ES-I3 (cell line): ENCODE data around the gene TRIM10.
"Not testable (repeated sequence)": the region's sequence is repeated elsewhere in the genome, so short reads cannot be mapped to it uniquely, and the experiment has no call there.

Experiments used
- H3K36me3 ChIP-seq: 2 replicates; pipeline ENCODE4 v1.6.1; 2013; ENCODE audit warnings: mild to moderate bottlenecking, low read length, control low read depth, moderate library complexity; ENCODE audit not compliant: insufficient read depth
- H3K4me1 ChIP-seq: 2 replicates; pipeline ENCODE4 v1.6.1; 2013; ENCODE audit warnings: mild to moderate bottlenecking, control low read depth, low read length; ENCODE audit not compliant: insufficient read depth
- H3K9ac ChIP-seq: 2 replicates; pipeline ENCODE4 v1.6.1; 2013; ENCODE audit warnings: low read depth, mild to moderate bottlenecking, low read length, moderate library complexity
- H3K9me3 ChIP-seq: 2 replicates; pipeline ENCODE4 v1.6.1; 2013; ENCODE audit warnings: mild to moderate bottlenecking, low read length, moderate library complexity; ENCODE audit not compliant: control insufficient read depth, insufficient read depth

The TRIM10 gene

DNA sequence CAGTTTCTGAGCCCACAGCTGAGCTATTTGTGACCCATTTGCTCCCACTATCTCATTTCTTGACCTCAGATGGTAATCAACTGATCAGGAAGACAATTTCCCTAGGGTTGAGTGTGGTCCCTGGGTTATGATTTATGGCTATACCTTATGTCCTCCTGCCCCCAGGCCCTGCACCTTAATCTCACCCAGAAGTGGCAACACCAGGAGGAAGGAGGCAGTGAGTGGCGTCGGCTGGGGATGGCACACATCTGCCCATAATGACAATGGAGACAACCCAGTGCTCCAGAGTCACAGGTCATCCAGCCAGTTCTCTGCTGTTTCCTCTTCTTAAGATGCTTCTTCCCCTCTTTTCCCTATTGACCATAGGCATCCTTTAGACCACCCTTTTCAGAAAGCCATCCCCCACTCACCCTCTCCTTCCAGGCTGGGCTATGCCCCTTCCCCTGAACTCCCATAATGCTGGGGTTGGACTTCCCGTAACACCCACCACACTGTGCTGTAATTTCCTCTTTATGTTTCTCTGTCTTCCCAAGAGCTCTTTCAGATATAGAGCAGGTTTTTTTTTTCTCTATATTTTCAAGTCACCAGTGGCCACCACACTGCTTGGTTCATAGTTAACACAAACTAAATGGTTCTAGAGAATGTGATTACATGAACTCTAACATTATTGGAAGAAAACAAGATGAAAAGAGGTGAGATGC, 8.0 kb downstream of the TRIM10 start:
- Histone ChIP-seq H3K4me1 (no peaks in the 10 kb centered on the region; the same call in 1 of the 2 replicates), H3K9ac (no peak overlapping the region), H3K36me3 (no peaks in the 10 kb centered on the region), H3K9me3 (no peaks in the 10 kb centered on the region)

DNA sequence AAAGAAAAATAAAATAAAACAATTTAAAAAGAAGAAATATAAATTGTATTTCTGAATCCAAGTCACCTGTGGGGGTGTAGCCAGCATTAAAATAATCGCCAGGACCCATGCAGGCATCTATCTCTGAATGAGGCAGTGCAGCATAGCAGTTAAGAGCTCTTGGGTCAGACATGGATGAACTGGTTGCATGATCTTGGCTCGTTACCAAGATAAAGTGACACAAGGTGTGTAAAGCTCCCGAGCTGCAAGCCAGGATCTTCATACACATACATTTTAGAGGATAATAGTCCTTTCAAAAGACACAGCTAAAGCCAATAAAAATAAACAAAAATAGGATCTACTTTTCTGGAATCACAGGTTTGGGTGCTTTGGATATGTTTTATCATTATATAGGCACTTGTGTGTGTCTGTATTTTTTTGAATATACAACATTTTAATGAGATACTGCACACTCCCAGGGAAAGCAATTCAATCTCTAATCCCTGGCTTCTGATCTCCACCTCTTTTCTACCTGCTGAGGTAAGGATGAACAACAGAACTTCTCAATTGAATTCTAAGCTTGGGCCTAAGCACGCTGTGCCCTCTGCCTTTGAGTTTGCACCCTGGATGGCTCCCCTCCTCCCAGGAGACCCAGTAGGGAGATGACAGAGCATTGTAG, 8.9 kb downstream of the TRIM10 start:
- Histone ChIP-seq H3K4me1 (no peaks in the 10 kb centered on the region; the same call in 1 of the 2 replicates), H3K36me3 (no peaks in the 10 kb centered on the region), H3K9me3 (no peaks in the 10 kb centered on the region), H3K9ac (no peak overlapping the region)

DNA sequence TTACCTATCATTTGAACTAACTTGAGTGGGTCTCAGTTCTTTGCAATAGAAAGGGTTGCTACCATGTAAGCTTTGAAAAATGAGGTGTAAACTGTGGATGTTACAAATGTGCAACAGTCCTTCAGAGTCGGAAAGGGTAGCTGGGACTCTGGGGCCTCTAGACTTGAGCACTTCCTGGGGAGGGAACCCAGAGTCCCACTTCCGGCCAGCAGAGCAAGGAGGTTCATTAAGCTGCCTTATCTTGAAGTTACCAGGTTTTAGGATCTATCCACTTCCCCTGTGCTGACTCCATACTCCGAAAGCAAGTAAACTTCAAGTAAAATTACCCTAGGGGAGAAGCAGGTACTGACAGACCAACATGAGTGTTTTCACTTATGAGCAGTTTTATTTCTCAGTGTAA, 9.4 kb downstream of the TRIM10 start:
- Histone ChIP-seq H3K36me3 (no peaks in the 10 kb centered on the region), H3K9ac (no peak overlapping the region), H3K4me1 (no peaks in the 10 kb centered on the region; the same call in 1 of the 2 replicates)

DNA sequence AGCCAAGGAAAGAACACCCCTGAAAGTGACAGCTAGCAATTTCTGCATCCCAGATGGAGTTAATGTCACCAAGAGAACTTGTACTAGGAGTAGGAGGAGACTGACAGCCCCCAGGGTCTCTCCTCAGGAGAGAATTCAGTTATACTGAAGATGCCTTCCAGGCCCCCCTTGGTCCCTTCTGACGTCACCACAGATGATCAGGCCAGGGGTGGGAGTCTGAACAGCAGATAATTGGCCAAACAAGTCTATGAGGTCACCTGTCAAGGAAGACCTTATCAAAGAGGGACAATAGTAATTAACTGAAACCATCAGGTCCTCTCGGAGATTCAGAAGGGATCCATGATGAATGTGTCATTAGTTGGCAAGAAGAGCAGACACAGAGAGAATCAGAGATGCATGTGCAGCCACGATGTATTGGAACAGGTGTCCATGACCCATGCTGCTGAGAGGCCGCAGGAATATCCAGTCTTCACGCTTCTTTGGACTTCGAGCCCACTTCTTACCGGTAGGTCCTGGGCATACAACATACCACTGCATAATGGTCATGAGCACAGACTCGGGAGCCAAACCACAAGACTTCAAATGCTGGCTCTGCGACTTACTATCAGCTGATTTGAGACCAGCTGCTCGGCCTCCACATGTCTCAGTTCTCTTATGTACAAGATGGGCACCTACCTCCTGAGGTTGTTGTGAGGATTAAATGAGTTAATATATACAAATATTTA, 10.2 kb downstream of the TRIM10 start:
- Histone ChIP-seq H3K36me3 (no peaks in the 10 kb centered on the region), H3K4me1 (no peaks in the 10 kb centered on the region; the same call in 1 of the 2 replicates), H3K9me3 (no peaks in the 10 kb centered on the region), H3K9ac (no peak overlapping the region)

More for the DNA sequence above, 9.4 kb downstream of the TRIM10 start:
- no peaks in the 10 kb centered on the region for H3K9me3 ChIP-seq

DNA sequence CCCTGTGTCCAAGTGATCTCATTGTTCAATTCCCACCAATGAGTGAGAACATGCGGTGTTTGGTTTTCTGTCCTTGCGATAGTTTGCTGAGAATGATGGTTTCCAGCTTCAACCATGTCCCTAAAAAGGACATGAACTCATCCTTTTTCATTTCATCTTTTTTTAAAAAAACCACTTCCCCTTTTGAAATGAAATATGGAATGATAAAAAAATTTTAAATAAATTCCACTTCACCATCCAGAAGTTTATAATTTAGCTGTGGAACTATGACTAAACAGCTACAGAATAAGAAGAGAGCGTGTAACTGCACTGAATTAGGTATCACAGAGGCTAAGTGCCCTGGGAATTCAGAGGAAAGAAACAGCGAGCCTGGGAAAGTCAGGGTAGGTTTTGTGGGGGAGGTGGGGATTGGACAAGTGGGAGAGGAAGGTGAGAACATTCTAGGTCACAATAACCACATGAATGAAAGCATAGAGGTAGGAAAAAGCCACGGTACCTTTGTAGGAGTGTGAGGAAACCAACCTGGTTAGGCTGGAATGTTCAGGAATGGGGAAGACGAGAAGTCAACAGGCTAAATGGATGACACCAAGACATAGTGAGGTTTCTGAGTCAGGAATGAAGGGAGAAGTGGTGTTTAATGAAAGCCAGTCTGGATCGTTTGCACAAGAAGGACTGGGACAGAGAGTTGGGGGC, 11.0 kb downstream of the TRIM10 start:
- Histone ChIP-seq H3K9ac (no peak overlapping the region), H3K36me3 (no peaks in the 10 kb centered on the region), H3K9me3 (no peaks in the 10 kb centered on the region), H3K4me1 (no peaks in the 10 kb centered on the region; the same call in 1 of the 2 replicates)

DNA sequence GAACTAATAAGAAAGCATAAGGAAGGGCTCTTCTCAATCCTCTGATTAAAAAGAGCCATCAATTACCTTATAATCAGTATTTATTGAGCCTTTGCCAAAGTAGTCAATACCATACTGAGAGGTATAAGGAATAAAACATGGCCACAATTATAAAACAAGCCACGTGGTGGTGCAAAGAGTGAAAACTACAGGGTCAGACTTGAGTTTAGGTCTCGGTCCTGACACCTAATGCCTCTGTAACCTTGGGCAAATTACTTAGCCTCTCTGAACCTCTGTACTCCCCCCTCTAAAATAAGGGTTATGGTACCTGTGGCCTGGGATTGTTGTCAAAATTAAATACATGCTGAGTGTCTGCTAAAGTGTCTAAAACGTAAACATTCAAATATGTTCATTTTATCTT, 11.8 kb downstream of the TRIM10 start:
- Histone ChIP-seq H3K9ac (no peak overlapping the region), H3K4me1 (no peaks in the 10 kb centered on the region; the same call in 1 of the 2 replicates), H3K9me3 (no peaks in the 10 kb centered on the region), H3K36me3 (no peaks in the 10 kb centered on the region)

DNA sequence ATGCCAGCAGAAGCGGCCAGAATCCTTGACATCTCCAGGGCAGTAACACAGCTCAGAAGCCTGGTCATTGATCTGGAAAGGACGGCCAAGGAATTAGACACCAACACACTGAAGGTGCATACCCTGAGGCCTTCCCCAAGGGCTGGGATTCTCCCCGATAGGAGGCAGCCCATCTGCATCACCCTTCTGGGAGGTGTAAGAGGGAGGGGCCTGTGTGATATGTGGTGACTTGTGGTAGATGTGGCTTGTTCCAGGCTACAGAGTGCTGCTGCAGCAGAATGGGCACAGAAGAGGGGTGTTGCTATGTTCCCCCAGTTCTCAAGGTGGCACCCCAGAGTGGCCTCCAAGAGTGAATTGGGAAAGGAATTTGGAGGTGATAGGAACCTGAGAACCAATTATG, 13.9 kb downstream of the TRIM10 start:
- Histone ChIP-seq H3K36me3 (no peaks in the 10 kb centered on the region), H3K4me1 (no peaks in the 10 kb centered on the region), H3K9ac (no peak overlapping the region), H3K9me3 (no peaks in the 10 kb centered on the region)

DNA sequence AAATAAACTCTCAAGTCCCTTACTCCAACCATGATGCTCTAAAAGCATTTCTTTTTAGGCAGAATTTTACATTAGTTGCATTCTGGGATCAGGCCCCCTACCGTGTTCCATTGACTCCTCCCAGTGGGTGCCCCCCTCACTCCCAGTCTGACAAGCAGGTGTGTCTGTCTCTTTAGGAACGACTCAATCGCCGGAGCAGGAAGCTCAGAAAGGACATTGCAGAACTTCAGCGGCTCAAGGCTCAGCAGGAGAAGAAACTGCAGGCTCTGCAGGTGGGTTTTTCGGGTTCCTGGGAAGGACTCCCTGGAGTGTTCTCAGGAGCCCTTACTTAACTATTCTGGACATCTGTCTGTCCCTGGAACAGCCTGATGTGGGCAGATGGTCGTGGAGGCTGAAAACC, 15.2 kb downstream of the TRIM10 start:
- Histone ChIP-seq H3K9ac (no peak overlapping the region), H3K36me3 (no peaks in the 10 kb centered on the region), H3K4me1 (no peaks in the 10 kb centered on the region), H3K9me3 (no peaks in the 10 kb centered on the region)

DNA sequence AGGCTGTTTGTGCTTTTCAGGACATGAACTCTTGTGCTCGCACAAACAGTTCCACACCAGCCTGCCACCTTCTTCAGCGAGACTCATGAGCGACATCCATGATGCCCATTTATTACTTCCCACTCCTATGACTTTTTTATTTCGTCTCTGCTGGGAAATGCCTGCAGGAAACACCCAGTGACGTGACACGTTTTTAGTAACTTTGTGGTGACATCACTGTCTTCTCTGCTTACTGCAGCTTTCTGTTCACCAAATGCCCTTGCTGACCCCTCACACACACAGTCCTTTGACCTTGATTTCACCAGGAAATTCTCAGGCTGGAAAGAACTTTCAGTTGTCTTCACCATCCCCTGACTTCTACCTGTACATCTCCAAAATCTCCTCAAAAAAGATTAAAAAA, 16.2 kb downstream of the TRIM10 start:
- H3K9me3 ChIP-seq: no peaks in the 10 kb centered on the region
- H3K4me1 ChIP-seq: no peaks in the 10 kb centered on the region
- H3K36me3 ChIP-seq: no peaks in the 10 kb centered on the region
- H3K9ac ChIP-seq: no peak overlapping the region

DNA sequence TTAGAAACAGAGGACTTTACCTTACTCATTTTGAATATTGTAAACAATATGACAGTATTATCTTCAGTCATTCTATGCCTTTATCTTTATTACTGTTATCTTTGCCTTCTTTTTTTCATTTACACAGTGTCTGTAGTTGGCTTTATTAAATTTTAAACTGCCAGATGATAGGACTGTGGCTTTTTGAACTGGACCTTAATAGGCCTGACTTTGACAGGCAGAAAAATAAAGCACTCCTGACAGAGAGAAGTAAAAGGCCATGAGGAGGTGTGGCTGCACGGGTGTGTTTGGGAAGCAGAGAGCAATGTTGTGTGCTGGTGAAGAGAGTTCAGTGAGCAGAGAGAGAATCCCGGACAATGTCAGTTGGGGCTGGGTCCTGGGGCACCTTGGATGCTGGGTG, 17.2 kb downstream of the TRIM10 start:
- H3K4me1 ChIP-seq: no peaks in the 10 kb centered on the region
- H3K9ac ChIP-seq: no peak overlapping the region
- no peaks in the 10 kb centered on the region for H3K36me3 ChIP-seq
- H3K9me3 ChIP-seq: no peaks in the 10 kb centered on the region

DNA sequence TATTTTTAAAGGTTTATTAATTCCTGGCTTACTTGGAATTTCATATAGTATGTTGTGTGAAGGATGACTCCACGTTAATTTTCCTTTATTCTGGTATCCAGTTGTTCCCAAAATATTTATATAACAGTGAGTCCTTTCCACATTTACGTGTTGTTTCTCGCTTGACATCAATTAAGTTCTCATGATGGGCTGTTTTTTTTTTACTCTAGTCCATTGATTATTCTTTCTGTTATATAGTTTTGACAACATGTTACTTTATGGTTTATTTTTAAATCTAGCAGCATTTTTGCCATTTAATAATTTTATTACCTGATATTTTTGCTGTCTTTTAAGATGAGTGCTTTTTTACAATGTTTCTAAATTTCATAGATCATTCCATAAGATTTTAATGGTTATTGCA, 18.3 kb downstream of the TRIM10 start:
- H3K36me3 ChIP-seq: no peaks in the 10 kb centered on the region
- no peak overlapping the region for H3K9ac ChIP-seq
- no peaks in the 10 kb centered on the region for H3K4me1 ChIP-seq
- H3K9me3 ChIP-seq: no peaks in the 10 kb centered on the region

DNA sequence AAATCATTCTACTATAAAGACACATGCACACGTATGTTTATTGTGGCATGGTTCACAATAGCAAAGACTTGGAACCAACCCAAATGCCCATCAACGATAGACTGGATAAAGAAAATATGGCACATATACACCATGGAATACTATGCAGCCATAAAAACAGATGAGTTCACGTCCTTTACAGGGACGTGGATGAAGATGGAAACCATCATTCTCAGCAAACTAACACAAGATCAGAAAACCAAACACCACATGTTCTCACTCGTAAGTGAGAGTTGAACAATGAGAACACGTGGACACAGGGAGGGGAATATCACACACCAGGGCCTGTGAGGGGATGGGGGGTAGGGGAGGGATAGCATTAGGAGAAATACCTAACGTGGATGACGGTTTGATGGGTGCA, 20.8 kb downstream of the TRIM10 start:
- H3K9me3 ChIP-seq, H3K9ac ChIP-seq, H3K4me1 ChIP-seq, H3K36me3 ChIP-seq: not testable (repeated sequence)

DNA sequence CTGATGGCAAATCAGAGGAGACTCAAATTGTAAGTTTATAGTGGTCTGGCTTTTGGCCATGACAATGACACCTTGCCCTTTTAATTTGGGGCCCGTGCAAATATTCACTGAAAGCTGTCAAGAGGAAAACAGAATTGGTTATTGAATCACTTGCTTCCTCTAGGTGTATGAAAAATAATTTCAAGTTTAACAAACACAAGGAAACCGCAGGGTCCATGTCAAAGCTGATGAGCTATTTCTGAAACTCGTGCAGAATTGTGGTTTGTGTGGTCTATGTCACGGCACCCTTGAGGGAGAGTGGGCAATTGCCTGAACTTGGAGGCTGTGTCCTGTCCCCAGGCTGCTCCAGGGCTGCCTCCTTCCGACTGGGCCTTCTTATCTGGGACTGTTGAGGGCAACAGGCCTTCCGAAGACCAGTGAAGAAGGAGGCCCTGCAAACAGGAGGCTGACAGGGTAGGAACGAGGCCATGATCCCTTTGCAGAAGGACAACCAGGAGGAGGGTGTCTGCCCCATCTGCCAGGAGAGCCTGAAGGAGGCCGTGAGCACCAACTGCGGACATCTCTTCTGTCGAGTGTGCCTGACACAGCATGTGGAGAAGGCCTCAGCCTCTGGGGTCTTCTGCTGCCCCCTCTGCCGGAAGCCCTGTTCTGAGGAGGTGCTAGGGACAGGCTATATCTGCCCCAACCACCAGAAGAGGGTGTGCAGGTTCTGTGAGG, 24.3 kb downstream of the TRIM10 start:
- Histone ChIP-seq H3K36me3 (no peaks in the 10 kb centered on the region), H3K4me1 (no peaks in the 10 kb centered on the region), H3K9ac (no peak overlapping the region), H3K9me3 (no peaks in the 10 kb centered on the region)

DNA sequence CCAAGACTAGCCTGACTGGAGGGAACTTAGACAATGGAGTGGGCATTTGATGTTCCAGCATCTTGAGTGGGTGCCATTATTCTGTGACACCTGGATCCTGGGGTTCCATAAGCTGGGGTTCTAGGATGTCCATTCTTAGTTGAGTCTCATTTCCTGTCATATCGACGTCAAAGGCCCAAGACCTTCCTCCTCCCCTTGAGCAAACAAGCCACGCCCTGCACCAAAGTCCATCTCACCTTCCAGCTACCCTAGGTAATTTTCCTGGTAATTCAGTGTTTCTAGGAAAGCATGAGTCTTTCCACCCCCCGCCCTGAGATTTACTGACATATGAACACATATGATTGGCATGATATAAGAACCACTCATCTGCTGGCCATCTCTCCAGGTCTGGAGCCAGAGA, 25.3 kb downstream of the TRIM10 start, which contains the start of gene TRIM40:
TSS of gene TRIM40 (plus strand) at position 384 of the 400 bp plus-strand sequence. CDS start 897 bp downstream, outside the sequence.
- Histone ChIP-seq H3K9me3 (no peaks in the 10 kb centered on the region), H3K4me1 (no peaks in the 10 kb centered on the region), H3K36me3 (no peaks in the 10 kb centered on the region), H3K9ac (no peak within 1 kb of the TSS)
